ENCODE results near the gene SPRR3.
"Not testable (repeated sequence)": the region's sequence is repeated elsewhere in the genome, so short reads cannot be mapped to it uniquely, and the experiment has no call there.

SPRR3 gene

DNA sequence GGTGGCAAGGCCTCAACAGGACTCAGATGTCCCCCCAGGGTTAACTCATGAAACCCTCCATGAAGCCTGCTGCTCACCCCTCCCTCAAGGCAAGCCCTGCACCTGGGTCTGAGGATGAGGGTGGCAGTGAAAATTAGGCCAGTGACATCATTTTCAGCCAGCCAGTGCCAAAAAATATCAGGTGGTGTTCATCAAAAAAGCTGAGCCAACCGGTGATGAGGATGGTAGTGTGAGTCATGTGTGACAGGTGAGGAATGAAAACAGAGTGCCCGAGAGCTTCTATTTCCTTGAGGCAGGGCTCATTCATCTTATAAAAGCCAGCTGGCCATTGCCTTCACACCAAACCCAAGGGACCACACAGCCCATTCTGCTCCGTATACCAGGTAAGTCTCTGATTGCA is 17.8 kb upstream of the SPRR3 start, which contains the start of gene SPRR1A:
TSS of gene SPRR1A (plus strand) at position 339 of the 400 bp plus-strand sequence. CDS start 1,150 bp downstream, outside the sequence.
- DNase-seq = no peak

GRCh38 chr1:152986578-152986977 is 15.0 kb upstream of the SPRR3 start:
- DNase-seq = no peak

DNA sequence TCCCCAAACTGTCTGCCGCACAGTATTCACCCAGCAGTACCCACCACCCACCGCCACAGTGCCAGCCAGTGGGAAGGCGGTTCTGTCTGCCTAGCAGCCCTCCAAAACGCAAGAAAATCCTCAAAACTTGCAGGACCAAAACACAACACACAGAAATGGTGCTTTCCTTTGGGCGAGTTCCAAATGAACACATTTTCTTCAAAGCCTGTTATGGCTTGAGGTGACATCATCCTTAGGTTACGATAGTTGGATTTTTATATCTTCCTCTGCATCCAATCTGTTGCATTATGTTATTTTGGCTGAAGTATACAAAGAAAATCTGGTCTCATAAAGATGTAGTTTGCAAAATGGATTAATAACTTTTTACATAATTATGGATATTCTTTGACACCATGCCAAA is 8.4 kb upstream of the SPRR3 start:
- DNase-seq = no peak

DNA sequence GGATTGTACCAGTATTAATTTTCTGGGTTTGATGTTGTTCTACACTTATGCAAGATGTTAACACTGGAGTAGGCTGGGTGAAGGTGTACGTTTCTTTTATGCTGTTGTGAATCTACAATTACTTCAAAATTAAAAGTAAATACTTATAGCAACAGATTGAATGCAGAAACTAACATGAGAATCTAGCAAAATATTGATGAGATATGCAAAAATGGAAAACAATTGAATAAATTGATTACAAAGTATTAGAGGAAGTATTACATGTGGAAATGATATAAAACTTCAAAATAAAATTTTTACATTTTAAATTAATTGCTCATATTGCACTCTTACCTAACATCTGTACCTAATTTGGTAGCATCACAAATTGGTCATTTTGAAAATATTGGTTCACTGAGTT is 5.7 kb upstream of the SPRR3 start:
- DNase-seq = no peak

DNA sequence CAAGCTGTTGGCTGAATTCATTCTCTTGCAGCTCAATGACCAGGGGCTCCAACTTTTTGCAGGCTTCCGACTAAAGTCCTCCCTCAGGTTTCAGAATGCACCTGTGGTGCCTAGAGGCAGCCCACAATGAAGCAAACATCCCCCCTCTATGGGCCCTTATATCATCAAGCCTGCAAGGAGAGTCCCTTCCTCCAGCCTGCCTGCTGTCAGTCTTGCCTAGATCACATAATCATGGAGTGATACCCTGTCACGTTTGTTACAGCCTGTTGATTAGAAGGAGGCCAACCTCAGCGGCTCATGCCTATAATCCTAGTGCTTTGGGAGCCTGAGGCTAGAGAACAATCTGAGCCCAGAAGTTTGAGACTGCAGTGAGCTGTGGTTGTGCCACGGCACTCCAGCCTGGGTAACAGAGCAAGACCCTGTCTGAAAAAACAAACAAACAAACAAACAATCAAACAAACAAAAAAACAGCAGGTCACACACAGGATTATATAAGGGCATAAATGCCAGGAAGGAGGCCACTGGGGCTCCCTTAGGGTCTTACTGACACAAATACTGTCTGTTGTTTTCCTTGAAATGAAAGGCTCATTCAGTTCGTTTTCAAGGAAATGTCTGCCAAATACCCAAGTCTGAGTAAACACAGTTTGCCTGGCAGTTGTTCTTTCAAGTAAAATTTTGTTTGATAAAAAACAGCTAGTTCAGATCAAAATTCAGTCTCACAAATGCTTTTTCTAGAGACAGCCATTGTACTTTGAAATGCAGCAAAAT is 4.7 kb upstream of the SPRR3 start:
- DNase-seq = no peak

DNA sequence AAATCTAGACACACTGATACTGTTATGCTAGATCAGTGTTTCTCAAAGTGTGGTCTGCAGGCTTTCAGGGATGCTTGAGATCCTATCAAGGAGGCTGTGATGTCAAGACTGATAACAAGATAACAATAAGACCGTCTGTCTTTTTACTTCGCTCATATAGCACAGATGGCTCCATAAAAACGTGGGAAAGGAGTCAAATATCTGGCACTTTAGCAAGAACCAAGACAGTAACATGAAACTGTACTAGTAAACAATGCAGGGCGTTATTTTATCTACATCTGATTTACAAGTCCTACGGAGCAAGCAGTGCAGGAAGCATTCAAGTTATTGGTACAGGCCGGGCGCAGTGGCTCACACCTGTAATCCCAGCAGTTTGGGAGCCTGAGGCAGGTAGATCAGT is 3.6 kb upstream of the SPRR3 start:
- DNase-seq = no peak

GRCh38 chr1:152998476-152998875 is 3.1 kb upstream of the SPRR3 start:
- DNase-seq = no peak

- no peak for DNase-seq
Measured at GRCh38 chr1:152999818-153000217, 1.7 kb upstream of the SPRR3 start.

GRCh38 chr1:153000294-153000693 is 1.3 kb upstream of the SPRR3 start:
- DNase-seq = no peak

DNA sequence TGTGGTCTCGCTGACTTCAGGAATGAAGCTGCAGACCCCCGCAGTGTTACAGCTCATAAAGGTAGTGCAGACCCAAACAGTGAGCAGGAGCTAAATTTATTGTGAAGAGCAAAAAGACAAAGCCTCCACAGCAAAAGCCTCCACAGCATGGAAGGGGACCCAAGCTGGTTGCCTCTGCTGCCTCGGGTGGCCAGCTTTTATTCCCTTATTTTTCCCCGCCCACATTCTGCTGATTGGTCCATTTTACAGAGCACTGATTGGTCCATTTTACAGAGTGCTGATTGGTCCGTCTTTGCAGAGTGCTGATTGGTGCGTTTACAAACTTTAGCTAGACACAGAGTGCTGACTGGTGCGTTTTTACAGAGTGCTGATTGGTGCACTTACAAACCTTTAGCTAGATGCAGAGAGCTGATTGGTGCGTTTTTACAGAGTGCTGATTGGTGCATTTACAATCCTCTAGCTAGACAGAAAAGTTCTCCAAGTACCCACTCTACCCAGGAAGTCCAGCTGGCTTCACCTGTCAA is 9.7 kb downstream of the SPRR3 start:
- DNase-seq = not testable (repeated sequence)

- DNase-seq = not testable (repeated sequence)
Measured at GRCh38 chr1:153021829-153022228, 20.3 kb downstream of the SPRR3 start.

DNA sequence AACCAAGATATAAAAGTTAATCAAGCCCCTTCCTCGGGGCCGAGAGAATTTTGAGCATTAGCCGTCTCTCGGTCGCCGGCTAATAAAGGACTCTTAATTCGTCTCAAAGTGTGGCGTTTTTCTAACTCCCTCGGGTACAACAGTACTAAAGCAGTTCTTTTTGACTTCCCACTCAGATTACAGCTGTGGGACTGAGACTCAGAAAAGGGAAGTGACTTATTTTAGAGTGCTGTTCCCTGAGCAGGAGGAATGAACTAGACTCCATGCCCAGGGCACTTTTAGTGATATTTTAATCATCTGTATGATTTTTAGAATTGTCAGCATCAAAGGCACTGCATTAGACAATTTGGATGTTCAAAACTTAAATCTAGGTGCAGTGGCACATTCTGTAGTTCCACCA is 20.8 kb downstream of the SPRR3 start:
- DNase-seq = not testable (repeated sequence)

DNA sequence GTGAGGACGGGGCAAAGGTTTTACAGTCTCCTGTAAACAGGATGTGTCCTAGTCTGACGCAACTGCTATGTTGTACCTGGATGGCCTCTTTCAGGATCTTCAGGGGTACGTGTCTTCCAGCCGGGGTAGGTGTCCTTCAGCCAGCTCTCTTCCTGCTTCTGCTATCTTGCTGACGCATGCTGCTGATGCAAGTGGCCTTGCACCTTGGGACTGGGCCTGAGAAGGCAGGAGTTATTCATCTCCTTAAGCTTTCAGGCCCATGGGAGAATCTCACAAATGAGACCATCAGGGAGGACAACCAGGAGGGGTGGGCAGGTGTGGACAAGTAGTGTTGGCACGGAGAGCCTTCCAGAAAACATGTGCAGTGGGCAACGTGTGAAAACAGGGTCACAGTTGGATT is 21.6 kb downstream of the SPRR3 start:
- no peak for DNase-seq

GRCh38 chr1:153024413-153024812 is 22.9 kb downstream of the SPRR3 start:
- DNase-seq = no peak

DNA sequence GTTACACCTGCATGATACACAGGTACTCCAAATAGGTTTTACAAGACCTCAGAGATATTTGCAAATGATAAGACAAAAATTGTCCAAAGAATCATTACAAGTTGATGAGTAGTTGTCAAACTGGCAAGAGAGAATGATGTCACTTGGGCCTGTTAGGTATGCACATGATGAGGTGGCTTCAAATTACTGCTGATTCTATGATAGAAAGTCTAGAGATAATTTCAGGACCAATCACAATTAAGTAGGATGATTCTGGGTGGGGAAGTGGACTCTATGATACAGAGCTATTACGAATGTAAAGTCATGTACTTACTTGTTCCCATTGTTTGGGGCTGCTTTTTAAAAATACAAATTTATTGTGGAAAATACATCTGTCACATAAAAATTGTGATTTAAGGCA is 24.2 kb downstream of the SPRR3 start:
- no peak for DNase-seq

- no peak for DNase-seq
Measured at GRCh38 chr1:153028766-153029165, 27.2 kb downstream of the SPRR3 start.

DNA sequence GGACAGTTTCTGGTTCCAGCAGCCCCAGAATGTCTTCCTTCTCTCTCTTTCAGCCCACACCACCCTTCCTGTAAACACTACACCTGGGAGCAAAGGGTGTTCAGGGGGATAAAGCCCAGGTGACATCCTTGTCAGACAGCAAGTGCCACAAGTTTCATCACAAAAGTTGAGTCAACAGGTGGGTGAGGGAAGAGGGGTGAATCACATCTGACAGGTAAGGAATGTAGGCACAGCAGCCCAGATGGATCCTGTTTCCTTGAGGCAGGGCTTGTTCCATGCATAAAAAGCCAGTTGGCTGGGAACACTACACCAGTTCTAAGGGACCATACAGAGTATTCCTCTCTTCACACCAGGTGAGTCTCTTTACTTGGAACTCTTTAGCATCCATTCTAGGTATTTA is 29.3 kb downstream of the SPRR3 start, which contains the start of gene SPRR1B:
TSS of gene SPRR1B (plus strand) at position 309 of the 400 bp plus-strand sequence. CDS start 1,143 bp downstream, outside the sequence.
- DNase-seq = no peak

DNA sequence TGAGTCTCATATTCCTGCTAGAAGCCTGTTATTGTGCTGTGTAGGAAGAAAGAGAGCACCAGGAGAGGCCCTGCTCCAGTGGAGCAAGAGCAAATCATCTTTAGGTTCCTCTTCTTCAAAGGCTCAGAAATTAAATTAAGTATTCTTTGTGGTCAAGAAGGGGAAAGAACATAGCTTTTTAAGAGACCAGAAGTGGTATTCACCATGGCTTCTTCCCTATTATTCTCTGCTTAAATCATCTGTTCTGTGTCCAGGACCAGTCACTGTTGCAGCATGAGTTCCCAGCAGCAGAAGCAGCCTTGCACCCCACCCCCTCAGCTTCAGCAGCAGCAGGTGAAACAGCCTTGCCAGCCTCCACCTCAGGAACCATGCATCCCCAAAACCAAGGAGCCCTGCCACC is 30.5 kb downstream of the SPRR3 start:
- no peak for DNase-seq

DNA sequence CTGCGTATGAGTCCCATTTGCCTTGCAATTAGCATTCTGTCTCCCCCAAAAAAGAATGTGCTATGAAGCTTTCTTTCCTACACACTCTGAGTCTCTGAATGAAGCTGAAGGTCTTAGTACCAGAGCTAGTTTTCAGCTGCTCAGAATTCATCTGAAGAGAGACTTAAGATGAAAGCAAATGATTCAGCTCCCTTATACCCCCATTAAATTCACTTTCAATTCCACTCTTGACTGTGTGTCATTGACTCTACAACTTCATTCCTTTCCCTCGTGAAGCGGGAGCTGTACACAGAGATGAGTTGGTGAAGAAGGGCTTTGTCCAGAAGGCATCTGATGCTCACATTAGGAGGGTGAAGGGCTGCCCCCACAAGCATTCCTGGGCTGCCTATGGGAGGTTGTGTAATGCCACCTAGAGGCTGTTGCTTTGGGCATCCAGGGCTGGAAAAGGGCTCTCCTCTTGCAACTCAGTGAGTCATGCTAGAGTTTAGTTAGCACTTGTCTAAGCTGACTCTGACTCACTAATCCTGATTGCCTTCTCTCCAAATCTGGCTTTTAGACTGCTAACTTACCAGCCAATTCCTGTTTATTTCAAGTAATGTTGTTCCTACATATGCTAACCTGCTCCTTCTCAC is 31.2 kb downstream of the SPRR3 start:
- DNase-seq = no peak

DNA sequence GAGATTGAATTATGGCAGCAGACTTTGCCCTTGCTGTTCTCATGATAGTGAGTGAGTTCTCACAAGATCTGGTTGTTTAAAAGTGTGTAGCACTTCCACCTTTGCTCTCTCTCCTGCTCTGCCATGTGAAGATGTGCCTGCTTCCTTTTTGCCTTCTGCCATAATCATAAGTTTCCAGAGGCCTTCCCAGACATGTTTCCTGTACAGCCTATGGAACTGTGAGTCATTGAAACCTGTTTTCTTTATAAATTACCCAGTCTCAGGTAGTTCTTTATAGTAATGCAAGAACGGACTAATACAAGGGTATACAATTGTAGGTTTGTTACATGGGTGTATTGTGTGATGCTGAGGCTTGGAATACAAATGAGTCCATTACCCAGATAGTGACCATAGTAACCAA is 33.7 kb downstream of the SPRR3 start:
- DNase-seq = no peak

DNA sequence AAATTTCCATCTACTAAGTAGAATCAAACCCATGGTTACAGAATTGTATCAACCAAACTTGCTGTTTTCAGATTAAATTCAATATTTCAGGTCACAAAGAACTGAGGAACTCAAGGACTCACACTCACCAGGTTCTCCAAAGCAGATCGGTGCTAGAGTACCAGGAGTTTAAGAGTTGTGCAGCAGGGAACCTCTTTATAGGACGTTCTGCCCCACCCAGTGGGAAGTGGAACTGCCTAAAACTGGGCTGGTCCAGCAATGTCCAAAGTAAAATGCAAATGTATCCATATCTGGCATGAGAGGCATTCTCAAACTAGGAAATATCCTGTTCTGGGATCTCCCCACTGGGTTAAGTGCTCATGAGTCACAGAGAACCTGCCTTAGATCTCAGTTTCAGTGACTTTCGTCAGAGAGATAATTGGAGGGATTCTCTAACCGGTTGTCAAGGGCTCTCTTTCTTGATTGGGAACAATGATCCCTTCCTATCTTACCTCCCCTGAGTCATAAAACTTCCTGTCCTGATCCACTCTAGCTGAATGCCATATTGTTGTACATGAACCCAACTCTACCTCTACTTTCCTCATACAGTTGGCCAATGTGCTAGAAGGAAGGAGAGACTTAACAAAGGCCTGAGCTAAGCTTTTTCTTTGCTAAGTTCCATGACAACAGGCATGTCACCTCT is 39.5 kb downstream of the SPRR3 start, which contains the start of gene SPRR2D:
TSS of gene SPRR2D (minus strand) at position 171 of the 682 bp plus-strand sequence. CDS start 774 bp downstream, outside the sequence.
- no peak for DNase-seq

- DNase-seq = no peak
Measured at GRCh38 chr1:153049211-153049610, 47.7 kb downstream of the SPRR3 start.

Measured in CD4-positive, alpha-beta T cell treated with Interleukin-17A for 4 hours (primary cell).